Measurements from ENCODE around the gene MLLT1. TPM values are rescaled to one million over a fixed set of nuclear protein-coding genes. Genes with fewer than 3 reads are reported as not detected.
A peak's percentile ranks its signal among the peaks of the same experiment; 100 is the strongest.
"Not testable (repeated sequence)": the region's sequence is repeated elsewhere in the genome, so short reads cannot be mapped to it uniquely, and the experiment has no call there.

Gene MLLT1
- total RNA-seq, 1 donor, result 12.5 TPM

DNA sequence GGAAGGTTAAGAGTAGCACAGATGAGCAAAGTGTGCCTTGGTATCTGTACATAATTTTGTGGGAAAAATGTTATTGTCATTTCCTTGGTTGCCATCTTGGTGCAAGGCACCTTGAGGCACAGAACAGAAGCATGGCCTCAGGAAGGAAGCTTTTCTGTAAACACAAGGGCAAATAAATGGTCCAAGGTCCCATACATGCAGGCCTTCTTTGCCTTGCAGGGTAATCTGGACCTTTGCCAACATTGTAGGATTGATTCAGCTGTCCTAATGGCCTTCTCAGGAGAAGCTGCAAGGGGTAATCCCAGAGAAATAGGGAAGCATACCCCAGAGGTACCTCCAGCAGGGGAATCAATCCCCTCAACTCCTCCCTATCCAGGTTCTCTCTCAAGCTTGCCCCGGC, 9.0 kb upstream of the MLLT1 start:
- H3K4me3 ChIP-seq (ENCODE audit: low read depth, low read length), result no peak overlapping the region
- DNase-seq (ENCODE audit: low read depth), result no peak
- no peak for TF ChIP-seq CTCF (IDR thresholded peaks at IDR 0.05; ENCODE audit: insufficient read depth, low read depth, low read length)

DNA sequence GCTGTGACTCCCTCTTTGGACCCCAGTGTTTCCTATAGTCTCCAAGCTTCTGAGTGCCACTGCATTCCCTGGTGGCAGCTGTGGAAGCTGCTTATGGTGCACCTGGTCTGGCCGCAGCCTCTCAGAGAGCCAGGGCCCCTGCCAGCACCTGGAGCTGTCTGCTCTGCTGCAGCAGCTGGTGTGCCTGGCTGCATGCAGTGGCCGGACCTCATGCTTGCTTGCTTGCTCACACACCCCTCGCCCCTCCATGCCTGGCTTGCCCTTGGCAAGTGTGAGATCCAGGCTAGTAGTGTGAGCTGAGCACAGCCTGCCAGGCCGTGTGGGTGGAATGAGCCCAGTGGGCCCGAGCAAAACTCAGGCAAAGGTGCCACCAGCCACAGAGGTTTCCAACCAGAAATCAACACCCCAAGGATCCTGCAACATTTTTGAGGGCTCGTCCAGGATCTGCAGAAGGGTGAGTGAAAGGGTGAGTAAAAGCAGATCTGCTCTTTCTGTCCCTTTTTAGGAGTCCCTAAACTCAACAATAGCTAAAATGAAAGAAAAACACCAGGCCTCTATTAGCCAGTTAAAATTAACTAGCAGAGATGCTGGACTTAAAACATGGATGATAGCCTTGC, 7.6 kb upstream of the MLLT1 start:
- H3K4me3 ChIP-seq (ENCODE audit: low read depth, low read length), result no peak overlapping the region
- DNase-seq (ENCODE audit: low read depth), result no peak
- no peak for TF ChIP-seq CTCF (IDR thresholded peaks at IDR 0.05; ENCODE audit: insufficient read depth, low read depth, low read length)

- no peak overlapping the region for H3K4me3 ChIP-seq (ENCODE audit: low read depth, low read length)
- TF ChIP-seq CTCF (IDR thresholded peaks at IDR 0.05; ENCODE audit: insufficient read depth, low read depth, low read length), result no peak
- no peak for DNase-seq (ENCODE audit: low read depth)
Measured at GRCh38 chr19:6286676-6287075, 6.9 kb upstream of the MLLT1 start.

- DNase-seq (ENCODE audit: low read depth); H3K4me3 ChIP-seq (ENCODE audit: low read depth, low read length): not testable (repeated sequence)
Measured at GRCh38 chr19:6282393-6282792, 2.6 kb upstream of the MLLT1 start.

GRCh38 chr19:6279620-6279930, 200 bp downstream of the MLLT1 start:
- DNase-seq (ENCODE audit: low read depth), result no peak
- no peak for TF ChIP-seq CTCF (IDR thresholded peaks at IDR 0.05; ENCODE audit: insufficient read depth, low read depth, low read length)
- peak overlapping the region; percentile 87 for H3K4me3 ChIP-seq (ENCODE audit: low read depth, low read length)

DNA sequence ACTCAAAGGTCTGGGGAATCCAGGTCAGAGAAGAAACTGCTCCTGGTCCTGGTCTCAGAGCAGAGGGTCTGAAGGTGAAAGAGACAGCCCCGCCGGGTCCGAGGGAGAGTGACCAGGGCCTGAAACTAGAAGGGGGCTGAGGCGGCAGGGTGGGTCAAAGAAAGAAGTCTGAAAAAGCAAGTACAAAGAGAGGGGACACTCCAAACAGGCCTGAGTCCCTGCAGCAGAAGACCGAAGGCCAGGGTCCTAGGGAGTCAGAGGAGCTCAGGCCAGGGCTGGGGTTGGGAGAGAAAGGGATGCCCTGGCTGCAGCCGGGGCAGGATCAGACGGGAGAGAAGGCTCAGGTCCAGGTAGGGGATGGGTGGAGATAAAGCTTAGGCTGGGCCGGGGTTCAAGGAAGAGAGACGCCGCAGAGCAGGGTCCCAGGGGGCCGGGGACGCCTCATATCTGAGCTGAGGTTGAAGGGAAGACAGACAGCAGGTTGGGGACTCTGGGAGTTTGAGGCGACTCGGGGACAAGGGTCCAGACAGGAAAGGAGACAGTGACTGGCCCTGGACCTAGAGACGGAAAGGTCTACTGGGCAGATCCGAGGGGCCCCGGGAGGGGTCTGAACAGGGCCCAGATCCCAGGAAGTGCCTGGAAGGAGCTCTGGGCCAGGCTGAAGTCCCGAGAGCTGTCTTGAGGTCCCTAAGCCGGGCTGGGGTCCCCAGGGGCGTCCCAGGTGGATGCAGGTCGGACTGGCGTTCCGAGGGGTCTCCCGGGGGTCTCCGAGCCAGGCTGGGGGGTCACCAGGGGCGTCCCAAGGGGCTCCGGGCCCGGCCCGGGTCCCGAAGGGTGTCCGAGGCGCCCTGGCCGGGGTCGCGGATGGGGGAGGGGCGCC, 795 bp downstream of the MLLT1 start:
- TF ChIP-seq CTCF (IDR thresholded peaks at IDR 0.05; ENCODE audit: insufficient read depth, low read depth, low read length), result no peak
- peak overlapping the region; percentile 87 for H3K4me3 ChIP-seq (ENCODE audit: low read depth, low read length)
- DNase-seq (ENCODE audit: low read depth), result no peak

DNA sequence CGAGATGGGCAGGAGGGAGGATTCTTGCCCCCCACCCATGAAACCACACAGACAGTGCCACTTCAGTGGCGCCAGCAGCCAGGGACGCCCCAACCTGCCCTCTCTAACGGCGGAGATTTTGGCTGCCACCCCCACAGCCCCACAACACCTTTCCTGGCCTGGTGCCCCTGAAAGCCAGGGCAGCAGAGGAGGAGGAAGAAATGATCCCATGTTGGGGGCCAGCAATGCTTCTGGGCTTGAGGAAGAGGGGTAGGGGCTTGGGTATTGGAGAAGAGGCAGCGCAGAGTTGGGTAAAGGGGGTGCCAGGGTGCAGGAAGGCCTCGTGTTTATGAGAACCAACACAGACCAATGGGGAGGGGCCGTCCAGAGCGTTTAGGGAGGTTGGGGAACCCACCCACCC, 1.7 kb downstream of the MLLT1 start:
- peak overlapping the region; percentile 87 for H3K4me3 ChIP-seq (ENCODE audit: low read depth, low read length)
- TF ChIP-seq CTCF (IDR thresholded peaks at IDR 0.05; ENCODE audit: insufficient read depth, low read depth, low read length), result no peak
- DNase-seq (ENCODE audit: low read depth), result no peak
